NT2/D1 (cell line): ENCODE data around the gene UNC50.
"Not testable (repeated sequence)": the region's sequence is repeated elsewhere in the genome, so short reads cannot be mapped to it uniquely, and the experiment has no call there.

Experiments
- DNase-seq: peaks from one replicate; pipeline ENCODE4 v3.0.0-alpha.2; 2011; ENCODE audit warnings: low read depth, low spot score
- H3K27me3 ChIP-seq: 2 replicates; pipeline ENCODE4 v1.6.0; 2011; ENCODE audit warnings: mild to moderate bottlenecking; ENCODE audit not compliant: insufficient read length, insufficient read depth
- H3K36me3 ChIP-seq: 2 replicates; pipeline ENCODE4 v1.6.1; 2011; ENCODE audit warnings: mild to moderate bottlenecking, low read length, mixed read lengths; ENCODE audit not compliant: insufficient read depth, insufficient read length
- H3K4me1 ChIP-seq: 2 replicates; pipeline ENCODE4 v1.5.1; 2011; ENCODE audit not compliant: insufficient read depth, insufficient read length
- H3K4me3 ChIP-seq: 2 replicates; pipeline ENCODE4 v1.5.1; 2011; ENCODE audit warnings: low read depth; ENCODE audit not compliant: insufficient read length
- H3K9ac ChIP-seq: 2 replicates; pipeline ENCODE4 v1.6.0; 2011; ENCODE audit warnings: low read depth; ENCODE audit not compliant: insufficient read length
- H3K9me3 ChIP-seq: 2 replicates; pipeline ENCODE4 v1.5.1; 2011; ENCODE audit warnings: mild to moderate bottlenecking, low read length; ENCODE audit not compliant: insufficient read depth
- SUZ12 ChIP-seq: IDR thresholded peaks from 2 replicates; pipeline ENCODE4 v1.6.1; 2011; ENCODE audit not compliant: insufficient read length, insufficient read depth; ENCODE audit errors: extremely low read depth
- YY1 ChIP-seq: IDR thresholded peaks from 2 replicates; pipeline ENCODE4 v1.6.1; 2011; ENCODE audit not compliant: insufficient read length, insufficient read depth
- ZNF274 ChIP-seq: IDR thresholded peaks from 2 replicates; pipeline ENCODE4 v1.6.1; 2011; ENCODE audit warnings: mild to moderate bottlenecking, low read depth, low read length

Gene UNC50

GRCh38 chr2:98586551-98587140, 21.7 kb upstream of the UNC50 start:
- Histone ChIP-seq H3K36me3 (peaks cover 26% of the 10 kb centered on the region), H3K4me3 (no peak overlapping the region), H3K9me3 (no peaks in the 10 kb centered on the region), H3K27me3 (no peaks in the 10 kb centered on the region), H3K9ac (no peak overlapping the region), H3K4me1 (no peaks in the 10 kb centered on the region)
- DNase-seq: no peak
- TF ChIP-seq YY1 (no peak), SUZ12 (no peak), ZNF274 (no peak)

- no peaks in the 10 kb centered on the region for H3K4me1 ChIP-seq
- H3K9ac ChIP-seq: no peak overlapping the region
- H3K4me3 ChIP-seq: no peak overlapping the region
- no peak for TF ChIP-seq ZNF274
- TF ChIP-seq YY1: no peak
- TF ChIP-seq SUZ12: no peak
- H3K9me3 ChIP-seq: 0 out of 2 replicates have a peak, but pooled peaks cover 3% of the 10 kb centered on the region
- no peaks in the 10 kb centered on the region for H3K27me3 ChIP-seq
- peaks cover 19% of the 10 kb centered on the region for H3K36me3 ChIP-seq
- DNase-seq: no peak
Measured at GRCh38 chr2:98588880-98589431, 19.4 kb upstream of the UNC50 start.

GRCh38 chr2:98589489-98589888, 18.9 kb upstream of the UNC50 start:
- Histone ChIP-seq H3K9me3 (0 out of 2 replicates have a peak, but pooled peaks cover 7% of the 10 kb centered on the region), H3K27me3 (no peaks in the 10 kb centered on the region), H3K36me3 (peaks cover 19% of the 10 kb centered on the region), H3K4me3 (no peak overlapping the region), H3K4me1 (no peaks in the 10 kb centered on the region), H3K9ac (no peak overlapping the region)
- no peak for TF ChIP-seq YY1
- no peak for TF ChIP-seq ZNF274
- no peak for TF ChIP-seq SUZ12
- DNase-seq: no peak

GRCh38 chr2:98592565-98592964, 15.8 kb upstream of the UNC50 start:
- Histone ChIP-seq H3K9me3 (0 out of 2 replicates have a peak, but pooled peaks cover 7% of the 10 kb centered on the region), H3K4me3 (no peak overlapping the region), H3K36me3 (peaks cover 18% of the 10 kb centered on the region), H3K4me1 (no peaks in the 10 kb centered on the region), H3K9ac (no peak overlapping the region), H3K27me3 (no peaks in the 10 kb centered on the region)
- no peak for TF ChIP-seq SUZ12
- TF ChIP-seq ZNF274: no peak
- no peak for TF ChIP-seq YY1
- DNase-seq: no peak

- H3K36me3 ChIP-seq: peaks cover 38% of the 10 kb centered on the region
- not testable (repeated sequence) for H3K4me3 ChIP-seq
Measured at GRCh38 chr2:98594665-98595064, 13.7 kb upstream of the UNC50 start.

GRCh38 chr2:98598781-98599428, 9.5 kb upstream of the UNC50 start:
- Histone ChIP-seq H3K4me3 (no peak overlapping the region), H3K27me3 (no peaks in the 10 kb centered on the region), H3K9me3 (0 out of 2 replicates have a peak, but pooled peaks cover 4% of the 10 kb centered on the region), H3K9ac (no peak overlapping the region), H3K4me1 (no peaks in the 10 kb centered on the region), H3K36me3 (peaks cover 63% of the 10 kb centered on the region)
- DNase-seq: no peak
- TF ChIP-seq YY1: no peak
- TF ChIP-seq SUZ12: no peak
- no peak for TF ChIP-seq ZNF274

More at GRCh38 chr2:98594665-98595064, 13.7 kb upstream of the UNC50 start:
- not testable (repeated sequence) for H3K4me1 ChIP-seq, H3K9me3 ChIP-seq, H3K27me3 ChIP-seq, DNase-seq, H3K9ac ChIP-seq

- no peaks in the 10 kb centered on the region for H3K4me1 ChIP-seq
- no peaks in the 10 kb centered on the region for H3K9me3 ChIP-seq
- peak; percentile 35 for DNase-seq
- H3K27me3 ChIP-seq: no peaks in the 10 kb centered on the region
- TF ChIP-seq SUZ12 (no peak), ZNF274 (no peak), YY1 (no peak)
- no peak overlapping the region for H3K4me3 ChIP-seq
- peaks cover 75% of the 10 kb centered on the region for H3K36me3 ChIP-seq
- H3K9ac ChIP-seq: no peak overlapping the region
Measured at GRCh38 chr2:98601532-98602132, 6.8 kb upstream of the UNC50 start.
